Kidney epithelial cell (primary cell): ENCODE data around the gene ZBTB4. TPM values are rescaled to one million over a fixed set of nuclear protein-coding genes. Genes with fewer than 3 reads are reported as not detected.

Experiments
- DNase-seq: peaks from one replicate; pipeline ENCODE4 v3.0.0-alpha.2; 2010; ENCODE audit warnings: low read depth
- H3K27me3 ChIP-seq: 2 replicates; pipeline ENCODE4 v1.6.0; 2011; ENCODE audit warnings: low read length; ENCODE audit not compliant: control insufficient read depth, insufficient read depth
- H3K36me3 ChIP-seq: 2 replicates; pipeline ENCODE4 v1.5.1; 2011; ENCODE audit warnings: low read length; ENCODE audit not compliant: control insufficient read depth, insufficient read depth
- H3K4me3 ChIP-seq: 2 replicates; pipeline ENCODE4 v1.5.1; 2011; ENCODE audit warnings: low read depth, mild to moderate bottlenecking, control low read depth, low read length
- total RNA-seq: library from RNA; depleted of rRNA; stranded (reverse); fragments of >200 nt; gene quantifications from 2 replicates; pipeline ENCODE4 v1.2.3, GENCODE V29; 2015
- TF ChIP-seq, protein P1 (sequence below): IDR thresholded peaks from 2 replicates; pipeline ENCODE4 v1.5.1; 2011; ENCODE audit warnings: mild to moderate bottlenecking, moderate library complexity, low read length, control low read depth, inconsistent platforms; ENCODE audit not compliant: insufficient read depth, poor library complexity, severe bottlenecking

The ZBTB4 gene
- total RNA-seq, 1 donor from 2014 or later, result 26.3 TPM

DNA sequence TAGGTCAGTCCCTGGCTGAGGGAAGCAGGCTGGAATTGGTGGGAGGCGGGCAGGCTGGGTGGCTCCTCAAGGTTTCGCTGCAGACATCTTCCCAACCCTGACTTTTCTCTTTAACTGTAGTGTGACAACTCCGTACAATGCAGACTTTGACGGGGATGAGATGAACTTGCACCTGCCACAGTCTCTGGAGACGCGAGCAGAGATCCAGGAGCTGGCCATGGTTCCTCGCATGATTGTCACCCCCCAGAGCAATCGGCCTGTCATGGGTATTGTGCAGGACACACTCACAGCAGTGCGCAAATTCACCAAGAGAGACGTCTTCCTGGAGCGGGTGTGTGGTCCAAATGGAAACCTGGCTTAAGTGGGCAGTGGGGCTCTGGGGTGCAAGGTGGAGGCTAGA, 19.7 kb upstream of the ZBTB4 start:
- Histone ChIP-seq H3K4me3 (no peak overlapping the region), H3K36me3 (peaks cover 18% of the 10 kb centered on the region), H3K27me3 (no peaks in the 10 kb centered on the region)
- TF ChIP-seq, protein P1, sequence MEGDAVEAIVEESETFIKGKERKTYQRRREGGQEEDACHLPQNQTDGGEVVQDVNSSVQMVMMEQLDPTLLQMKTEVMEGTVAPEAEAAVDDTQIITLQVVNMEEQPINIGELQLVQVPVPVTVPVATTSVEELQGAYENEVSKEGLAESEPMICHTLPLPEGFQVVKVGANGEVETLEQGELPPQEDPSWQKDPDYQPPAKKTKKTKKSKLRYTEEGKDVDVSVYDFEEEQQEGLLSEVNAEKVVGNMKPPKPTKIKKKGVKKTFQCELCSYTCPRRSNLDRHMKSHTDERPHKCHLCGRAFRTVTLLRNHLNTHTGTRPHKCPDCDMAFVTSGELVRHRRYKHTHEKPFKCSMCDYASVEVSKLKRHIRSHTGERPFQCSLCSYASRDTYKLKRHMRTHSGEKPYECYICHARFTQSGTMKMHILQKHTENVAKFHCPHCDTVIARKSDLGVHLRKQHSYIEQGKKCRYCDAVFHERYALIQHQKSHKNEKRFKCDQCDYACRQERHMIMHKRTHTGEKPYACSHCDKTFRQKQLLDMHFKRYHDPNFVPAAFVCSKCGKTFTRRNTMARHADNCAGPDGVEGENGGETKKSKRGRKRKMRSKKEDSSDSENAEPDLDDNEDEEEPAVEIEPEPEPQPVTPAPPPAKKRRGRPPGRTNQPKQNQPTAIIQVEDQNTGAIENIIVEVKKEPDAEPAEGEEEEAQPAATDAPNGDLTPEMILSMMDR, result no peak
- no peak for DNase-seq

DNA sequence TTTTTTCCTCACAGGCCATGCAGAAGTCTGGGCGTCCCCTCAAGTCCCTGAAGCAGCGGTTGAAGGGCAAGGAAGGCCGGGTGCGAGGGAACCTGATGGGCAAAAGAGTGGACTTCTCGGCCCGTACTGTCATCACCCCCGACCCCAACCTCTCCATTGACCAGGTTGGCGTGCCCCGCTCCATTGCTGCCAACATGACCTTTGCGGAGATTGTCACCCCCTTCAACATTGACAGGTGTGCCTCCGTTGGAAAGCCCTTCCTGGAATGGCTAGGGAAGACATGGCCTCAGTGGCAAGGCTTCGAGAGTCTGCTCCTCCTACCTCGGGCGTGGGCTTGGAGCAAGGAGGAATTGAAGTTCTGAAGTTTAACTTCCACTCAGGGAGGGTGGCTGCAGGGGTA, 18.2 kb upstream of the ZBTB4 start:
- TF ChIP-seq, protein P1, result no peak
- Histone ChIP-seq H3K36me3 (peaks cover 16% of the 10 kb centered on the region), H3K27me3 (no peaks in the 10 kb centered on the region), H3K4me3 (no peak overlapping the region)
- DNase-seq, result no peak

DNA sequence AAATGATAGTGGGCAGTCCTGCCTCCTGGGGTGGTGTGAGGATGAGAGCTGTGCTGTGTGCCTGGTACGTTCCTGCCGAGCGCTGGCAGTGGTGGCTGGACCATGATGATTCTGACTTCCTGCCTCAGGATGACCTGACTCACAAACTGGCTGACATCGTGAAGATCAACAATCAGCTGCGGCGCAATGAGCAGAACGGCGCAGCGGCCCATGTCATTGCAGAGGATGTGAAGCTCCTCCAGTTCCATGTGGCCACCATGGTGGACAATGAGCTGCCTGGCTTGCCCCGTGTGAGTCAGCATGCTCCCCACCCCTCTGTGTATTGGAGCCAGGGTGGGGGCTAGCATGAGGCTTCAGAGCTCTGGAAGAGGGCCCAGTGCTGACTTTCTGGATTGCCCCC, 17.8 kb upstream of the ZBTB4 start:
- no peaks in the 10 kb centered on the region for H3K27me3 ChIP-seq
- no peak for DNase-seq
- H3K36me3 ChIP-seq, result peaks cover 16% of the 10 kb centered on the region
- TF ChIP-seq, protein P1, result no peak
- H3K4me3 ChIP-seq, result no peak overlapping the region

DNA sequence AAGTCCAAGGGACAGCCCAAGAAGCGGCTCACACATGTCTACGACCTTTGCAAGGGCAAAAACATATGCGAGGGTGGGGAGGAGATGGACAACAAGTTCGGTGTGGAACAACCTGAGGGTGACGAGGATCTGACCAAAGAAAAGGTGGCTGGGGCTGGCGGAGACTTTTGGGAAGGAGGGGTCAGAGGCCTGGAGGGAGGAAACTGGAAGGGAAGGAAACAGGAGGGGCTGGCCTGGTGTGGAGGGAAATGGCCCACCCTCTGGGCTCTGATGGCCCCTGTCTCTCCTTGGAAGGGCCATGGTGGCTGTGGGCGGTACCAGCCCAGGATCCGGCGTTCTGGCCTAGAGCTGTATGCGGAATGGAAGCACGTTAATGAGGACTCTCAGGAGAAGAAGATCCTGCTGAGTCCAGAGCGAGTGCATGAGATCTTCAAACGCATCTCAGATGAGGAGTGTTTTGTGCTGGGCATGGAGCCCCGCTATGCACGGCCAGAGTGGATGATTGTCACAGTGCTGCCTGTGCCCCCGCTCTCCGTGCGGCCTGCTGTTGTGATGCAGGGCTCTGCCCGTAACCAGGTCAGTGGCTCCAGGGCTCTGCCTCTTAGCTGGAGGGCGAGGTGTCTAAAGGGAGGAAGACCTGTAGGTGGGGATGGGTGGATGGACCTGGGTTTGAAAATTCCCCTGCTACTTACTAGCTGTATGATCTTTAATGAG, 17.2 kb upstream of the ZBTB4 start:
- Histone ChIP-seq H3K36me3 (peaks cover 16% of the 10 kb centered on the region), H3K27me3 (no peaks in the 10 kb centered on the region), H3K4me3 (no peak overlapping the region)
- no peak for DNase-seq
- TF ChIP-seq, protein P1, result no peak

DNA sequence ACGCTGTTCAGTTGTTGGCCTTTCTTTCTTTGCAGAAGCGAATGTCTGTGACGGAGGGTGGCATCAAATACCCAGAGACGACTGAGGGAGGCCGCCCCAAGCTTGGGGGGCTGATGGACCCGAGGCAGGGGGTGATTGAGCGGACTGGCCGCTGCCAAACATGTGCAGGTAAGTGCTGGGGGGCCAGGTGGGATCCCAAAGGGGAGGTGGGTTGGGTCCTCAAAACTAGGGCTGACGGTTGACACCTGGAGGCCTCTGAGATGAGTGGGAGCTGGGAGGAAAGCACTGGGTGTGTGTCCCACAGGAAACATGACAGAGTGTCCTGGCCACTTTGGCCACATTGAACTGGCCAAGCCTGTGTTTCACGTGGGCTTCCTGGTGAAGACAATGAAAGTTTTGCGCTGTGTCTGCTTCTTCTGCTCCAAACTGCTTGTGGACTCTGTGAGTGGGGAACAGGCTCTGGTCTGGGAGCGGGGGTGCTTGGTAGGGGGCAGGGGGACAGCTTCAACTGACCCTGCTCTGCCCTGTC, 16.5 kb upstream of the ZBTB4 start:
- Histone ChIP-seq H3K27me3 (no peaks in the 10 kb centered on the region), H3K4me3 (no peak overlapping the region), H3K36me3 (peaks cover 16% of the 10 kb centered on the region)
- no peak for DNase-seq
- TF ChIP-seq, protein P1, result no peak

DNA sequence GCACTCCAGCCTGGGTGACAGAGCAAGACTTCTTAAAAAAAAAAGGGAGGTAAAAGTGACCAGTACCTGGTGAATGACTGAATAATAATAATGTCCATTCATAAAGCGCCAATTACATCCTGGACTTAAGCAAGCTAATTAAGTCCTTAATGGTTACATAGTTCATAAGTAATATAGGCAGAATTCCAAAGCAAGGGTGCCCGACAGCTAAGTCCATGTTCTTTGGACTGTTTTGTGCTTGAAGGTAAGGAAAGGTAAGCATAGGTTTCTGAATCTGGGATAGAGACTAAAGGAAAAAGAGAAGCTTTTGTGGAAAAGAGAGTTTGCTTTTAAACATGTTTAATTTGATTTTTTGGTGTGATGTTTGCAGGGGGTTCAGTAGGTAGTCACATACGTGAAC, 14.5 kb upstream of the ZBTB4 start:
- TF ChIP-seq, protein P1, result no peak
- peaks cover 10% of the 10 kb centered on the region for H3K36me3 ChIP-seq
- no peak overlapping the region for H3K4me3 ChIP-seq

More for the DNA sequence above, 14.5 kb upstream of the ZBTB4 start:
- H3K27me3 ChIP-seq, result no peaks in the 10 kb centered on the region
- no peak for DNase-seq
